SK-N-SH (cell line): ENCODE results near the gene ZNF587B.
"Not testable (repeated sequence)": the region's sequence is repeated elsewhere in the genome, so short reads cannot be mapped to it uniquely, and the experiment has no call there.

Experiments used
- CTCF ChIP-seq: fragments of 200-600 bp; sonication (generic); IDR thresholded peaks from 2 replicates; pipeline ENCODE4 v1.6.1; 2017; ENCODE audit warnings: antibody characterized with exemption, mild to moderate bottlenecking, moderate library complexity
- EP300 ChIP-seq, 2 experiments: IDR thresholded peaks; 2 replicates each; pipeline versions ENCODE4 v1.4.0 to v1.6.1; 2012; ENCODE audit warnings: borderline replicate concordance in 1 of 2, low read depth in 1 of 2, low read length in 1 of 2
- FOXM1 ChIP-seq: IDR thresholded peaks from 2 replicates; pipeline ENCODE4 v1.4.0; 2012; ENCODE audit warnings: low read depth, mild to moderate bottlenecking
- IRF3 ChIP-seq: fragments of 150-350 bp; IDR thresholded peaks from 2 replicates; pipeline ENCODE4 v1.6.1; 2016; ENCODE audit warnings: mild to moderate bottlenecking, low read depth, low read length
- JUND ChIP-seq: IDR thresholded peaks from 2 replicates; pipeline ENCODE4 v1.4.0; 2012
- MEF2A ChIP-seq: IDR thresholded peaks from 2 replicates; pipeline ENCODE4 v1.4.0; 2012; ENCODE audit warnings: low read depth, borderline replicate concordance
- MXI1 ChIP-seq: IDR thresholded peaks from 2 replicates; pipeline ENCODE4 v1.6.1; 2012; ENCODE audit warnings: mild to moderate bottlenecking, low read depth, low read length, improper control_type of control experiment
- POLR2AphosphoS5 ChIP-seq: IDR thresholded peaks from 2 replicates; pipeline ENCODE4 v1.6.1; 2012; ENCODE audit warnings: low read depth, low read length
- RAD21 ChIP-seq: IDR thresholded peaks from 2 replicates; pipeline ENCODE4 v1.6.1; 2012; ENCODE audit warnings: mild to moderate bottlenecking, low read length
- SIN3A ChIP-seq: IDR thresholded peaks from 2 replicates; pipeline ENCODE4 v1.6.1; 2012; ENCODE audit warnings: low read depth, mild to moderate bottlenecking, low read length, moderate library complexity, borderline replicate concordance
- YY1 ChIP-seq: IDR thresholded peaks from 2 replicates; pipeline ENCODE4 v1.4.0; 2012; ENCODE audit warnings: low read depth, mild to moderate bottlenecking
- TF ChIP-seq, protein P1 (sequence below): fragments of 150-350 bp; IDR thresholded peaks from 2 replicates; pipeline ENCODE4 v1.6.1; 2017; ENCODE audit warnings: antibody characterized with exemption, low read length, low read depth, borderline replicate concordance
- TF ChIP-seq, protein P2 (sequence below): IDR thresholded peaks from 2 replicates; pipeline ENCODE4 v1.6.1; 2012; ENCODE audit warnings: mild to moderate bottlenecking, low read depth, low read length, moderate library complexity
- TF ChIP-seq, protein P3 (sequence below): IDR thresholded peaks from 2 replicates; pipeline ENCODE4; 2012

GRCh38 chr19:57823155-57823554 is 6.9 kb upstream of the ZNF587B start:
- not testable (repeated sequence) for TF ChIP-seq RAD21; EP300 (IDR thresholded peaks at IDR 0.05; ENCODE audit: borderline replicate concordance in 1 of 2, low read depth in 1 of 2, low read length in 1 of 2); CTCF; MEF2A; MXI1; JUND; YY1; POLR2AphosphoS5; SIN3A; FOXM1; IRF3
- TF ChIP-seq, protein P1, sequence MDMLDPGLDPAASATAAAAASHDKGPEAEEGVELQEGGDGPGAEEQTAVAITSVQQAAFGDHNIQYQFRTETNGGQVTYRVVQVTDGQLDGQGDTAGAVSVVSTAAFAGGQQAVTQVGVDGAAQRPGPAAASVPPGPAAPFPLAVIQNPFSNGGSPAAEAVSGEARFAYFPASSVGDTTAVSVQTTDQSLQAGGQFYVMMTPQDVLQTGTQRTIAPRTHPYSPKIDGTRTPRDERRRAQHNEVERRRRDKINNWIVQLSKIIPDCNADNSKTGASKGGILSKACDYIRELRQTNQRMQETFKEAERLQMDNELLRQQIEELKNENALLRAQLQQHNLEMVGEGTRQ: not testable (repeated sequence)
- TF ChIP-seq, protein P2, sequence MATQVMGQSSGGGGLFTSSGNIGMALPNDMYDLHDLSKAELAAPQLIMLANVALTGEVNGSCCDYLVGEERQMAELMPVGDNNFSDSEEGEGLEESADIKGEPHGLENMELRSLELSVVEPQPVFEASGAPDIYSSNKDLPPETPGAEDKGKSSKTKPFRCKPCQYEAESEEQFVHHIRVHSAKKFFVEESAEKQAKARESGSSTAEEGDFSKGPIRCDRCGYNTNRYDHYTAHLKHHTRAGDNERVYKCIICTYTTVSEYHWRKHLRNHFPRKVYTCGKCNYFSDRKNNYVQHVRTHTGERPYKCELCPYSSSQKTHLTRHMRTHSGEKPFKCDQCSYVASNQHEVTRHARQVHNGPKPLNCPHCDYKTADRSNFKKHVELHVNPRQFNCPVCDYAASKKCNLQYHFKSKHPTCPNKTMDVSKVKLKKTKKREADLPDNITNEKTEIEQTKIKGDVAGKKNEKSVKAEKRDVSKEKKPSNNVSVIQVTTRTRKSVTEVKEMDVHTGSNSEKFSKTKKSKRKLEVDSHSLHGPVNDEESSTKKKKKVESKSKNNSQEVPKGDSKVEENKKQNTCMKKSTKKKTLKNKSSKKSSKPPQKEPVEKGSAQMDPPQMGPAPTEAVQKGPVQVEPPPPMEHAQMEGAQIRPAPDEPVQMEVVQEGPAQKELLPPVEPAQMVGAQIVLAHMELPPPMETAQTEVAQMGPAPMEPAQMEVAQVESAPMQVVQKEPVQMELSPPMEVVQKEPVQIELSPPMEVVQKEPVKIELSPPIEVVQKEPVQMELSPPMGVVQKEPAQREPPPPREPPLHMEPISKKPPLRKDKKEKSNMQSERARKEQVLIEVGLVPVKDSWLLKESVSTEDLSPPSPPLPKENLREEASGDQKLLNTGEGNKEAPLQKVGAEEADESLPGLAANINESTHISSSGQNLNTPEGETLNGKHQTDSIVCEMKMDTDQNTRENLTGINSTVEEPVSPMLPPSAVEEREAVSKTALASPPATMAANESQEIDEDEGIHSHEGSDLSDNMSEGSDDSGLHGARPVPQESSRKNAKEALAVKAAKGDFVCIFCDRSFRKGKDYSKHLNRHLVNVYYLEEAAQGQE: not testable (repeated sequence)
- TF ChIP-seq, protein P3, sequence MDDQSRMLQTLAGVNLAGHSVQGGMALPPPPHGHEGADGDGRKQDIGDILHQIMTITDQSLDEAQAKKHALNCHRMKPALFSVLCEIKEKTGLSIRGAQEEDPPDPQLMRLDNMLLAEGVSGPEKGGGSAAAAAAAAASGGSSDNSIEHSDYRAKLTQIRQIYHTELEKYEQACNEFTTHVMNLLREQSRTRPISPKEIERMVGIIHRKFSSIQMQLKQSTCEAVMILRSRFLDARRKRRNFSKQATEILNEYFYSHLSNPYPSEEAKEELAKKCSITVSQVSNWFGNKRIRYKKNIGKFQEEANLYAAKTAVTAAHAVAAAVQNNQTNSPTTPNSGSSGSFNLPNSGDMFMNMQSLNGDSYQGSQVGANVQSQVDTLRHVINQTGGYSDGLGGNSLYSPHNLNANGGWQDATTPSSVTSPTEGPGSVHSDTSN: not testable (repeated sequence)
